HG03521 (cell line): ENCODE data around the gene TSPAN3.

Experiments
- ATAC-seq: cut with Tn5 transposase; IDR thresholded peaks from one replicate; pipeline ENCODE4 v1.9.1; 2021; ENCODE audit warnings: mild to moderate bottlenecking, moderate library complexity; ENCODE audit not compliant: unreplicated experiment

TSPAN3 gene

GRCh38 chr15:77012868-77013267 is 58.0 kb downstream of the TSPAN3 start:
- no peak for ATAC-seq

DNA sequence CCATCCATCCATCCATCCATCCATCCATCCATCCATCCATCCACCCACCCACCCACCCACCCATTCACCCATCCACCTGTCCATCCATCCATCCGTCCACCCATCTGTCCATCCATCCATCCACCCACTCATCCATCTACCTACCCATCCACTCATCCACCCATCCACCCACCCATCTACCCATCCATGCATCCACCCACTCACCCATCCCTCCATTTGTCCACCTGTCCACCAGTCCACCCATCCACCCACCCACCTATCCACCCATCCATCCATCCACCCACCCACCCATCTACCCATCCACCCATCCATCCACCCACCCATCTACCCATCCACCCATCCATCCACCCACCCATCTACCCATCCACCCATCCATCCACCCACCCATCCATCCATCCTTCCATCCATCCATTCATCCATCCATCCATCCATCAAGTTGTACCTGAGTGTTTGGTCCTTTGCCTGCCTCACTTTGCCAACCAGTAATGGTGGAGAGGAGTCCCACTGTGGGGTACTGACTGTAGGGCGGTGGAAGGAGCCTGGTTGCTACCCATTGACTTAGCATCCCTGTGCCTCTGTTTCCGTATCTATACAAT is 58.7 kb downstream of the TSPAN3 start:
- ATAC-seq = no peak

DNA sequence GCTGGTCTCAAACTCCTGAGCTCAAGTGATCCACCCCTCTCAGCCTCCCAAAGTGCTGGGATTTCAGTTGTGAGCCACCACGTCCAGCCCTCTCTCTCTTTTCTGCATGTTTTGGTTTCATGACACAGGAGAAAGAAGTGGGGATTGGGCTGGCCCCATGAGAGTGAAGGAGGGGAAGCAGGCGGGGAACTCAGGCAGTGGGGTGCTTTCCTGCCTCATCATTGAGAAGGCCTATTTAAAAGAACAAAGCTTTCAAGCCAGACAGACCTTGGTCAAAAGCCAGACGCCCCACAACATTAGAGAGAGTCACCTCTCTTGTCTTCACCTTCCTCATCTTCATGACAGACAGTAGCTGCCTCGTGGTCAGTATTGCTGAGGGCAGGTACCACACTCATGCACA is 60.1 kb downstream of the TSPAN3 start:
- ATAC-seq = no peak

DNA sequence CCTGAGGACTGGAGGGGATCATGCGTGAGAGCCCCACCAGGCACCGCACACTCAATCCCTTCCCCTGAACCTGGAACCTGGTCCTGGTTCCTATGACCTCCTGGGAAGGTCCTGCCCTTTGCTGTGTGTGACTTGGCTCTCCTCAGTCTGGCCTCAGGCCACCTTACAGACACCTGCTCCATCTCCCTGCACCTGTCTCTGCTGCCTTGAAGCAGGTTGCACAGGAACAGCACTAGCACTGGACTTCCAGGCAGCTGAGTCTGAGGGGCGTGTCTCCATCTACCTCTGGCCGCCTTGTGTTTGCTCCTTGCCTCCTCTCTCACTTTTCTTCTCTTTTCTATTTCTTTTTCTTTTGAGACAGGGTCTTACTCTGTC is 60.6 kb downstream of the TSPAN3 start:
- ATAC-seq = no peak

DNA sequence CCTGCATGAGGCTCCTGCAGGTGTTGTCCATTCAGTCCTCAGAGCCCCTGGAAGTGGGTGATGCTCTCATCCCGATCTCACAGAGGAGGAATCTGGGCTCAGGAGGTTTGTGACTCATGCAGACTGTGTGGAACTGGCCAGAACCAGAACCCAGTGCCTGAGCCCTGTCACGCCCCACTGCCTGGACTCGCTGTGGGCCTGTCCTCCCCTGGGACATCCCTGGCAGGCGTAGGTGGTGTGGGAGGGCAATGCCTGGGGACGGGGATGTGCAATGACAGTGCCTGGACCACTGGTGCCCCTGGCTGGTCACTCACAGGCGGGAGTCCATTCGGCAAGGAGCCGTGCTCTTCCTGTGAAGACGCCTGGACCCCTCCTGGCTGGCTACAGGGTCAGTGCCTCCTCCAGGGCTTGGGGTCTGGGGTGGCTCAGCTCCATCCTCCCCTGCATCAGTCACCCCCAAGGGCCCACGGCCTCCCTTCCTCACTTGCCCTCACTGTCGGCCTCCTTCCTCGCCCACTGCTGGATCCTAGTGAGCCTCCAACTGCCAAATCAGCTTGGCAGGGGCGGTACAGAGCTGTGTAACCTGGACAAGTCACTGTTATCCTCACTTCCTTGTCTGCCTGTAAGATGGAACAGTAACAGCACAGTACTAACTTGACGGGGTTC is 61.1 kb downstream of the TSPAN3 start:
- no peak for ATAC-seq

GRCh38 chr15:77009176-77009575 is 61.7 kb downstream of the TSPAN3 start:
- no peak for ATAC-seq

DNA sequence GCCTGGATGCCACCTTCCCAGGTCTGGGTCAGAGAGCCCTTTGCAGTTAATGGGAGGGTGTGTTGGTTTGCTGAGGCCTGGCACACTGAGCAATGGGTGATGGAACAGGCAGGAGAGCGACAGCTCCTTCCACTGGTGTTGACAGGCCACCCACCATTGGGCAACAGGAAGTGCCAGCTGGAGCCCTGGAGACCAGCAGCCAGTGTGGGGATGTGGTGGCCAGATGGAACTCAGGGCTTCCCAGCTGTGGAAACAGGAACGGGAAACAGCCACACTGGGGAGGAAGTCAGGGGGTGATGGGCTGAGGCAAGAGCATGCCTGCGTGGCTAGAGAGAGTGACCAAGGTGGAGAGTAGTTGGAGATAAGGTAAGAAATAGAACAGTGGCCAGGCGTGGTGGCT is 66.7 kb downstream of the TSPAN3 start:
- ATAC-seq = no peak

- no peak for ATAC-seq
These were observed 67.7 kb downstream of the TSPAN3 start for GRCh38 chr15:77002954-77003912.

GRCh38 chr15:77002436-77002835 is 68.5 kb downstream of the TSPAN3 start:
- no peak for ATAC-seq

- ATAC-seq = no peak
These were observed 68.9 kb downstream of the TSPAN3 start for GRCh38 chr15:77001966-77002365.

GRCh38 chr15:77001351-77001750 is 69.6 kb downstream of the TSPAN3 start:
- no peak for ATAC-seq

- ATAC-seq = no peak
These were observed 70.9 kb downstream of the TSPAN3 start for GRCh38 chr15:76999996-77000395.

DNA sequence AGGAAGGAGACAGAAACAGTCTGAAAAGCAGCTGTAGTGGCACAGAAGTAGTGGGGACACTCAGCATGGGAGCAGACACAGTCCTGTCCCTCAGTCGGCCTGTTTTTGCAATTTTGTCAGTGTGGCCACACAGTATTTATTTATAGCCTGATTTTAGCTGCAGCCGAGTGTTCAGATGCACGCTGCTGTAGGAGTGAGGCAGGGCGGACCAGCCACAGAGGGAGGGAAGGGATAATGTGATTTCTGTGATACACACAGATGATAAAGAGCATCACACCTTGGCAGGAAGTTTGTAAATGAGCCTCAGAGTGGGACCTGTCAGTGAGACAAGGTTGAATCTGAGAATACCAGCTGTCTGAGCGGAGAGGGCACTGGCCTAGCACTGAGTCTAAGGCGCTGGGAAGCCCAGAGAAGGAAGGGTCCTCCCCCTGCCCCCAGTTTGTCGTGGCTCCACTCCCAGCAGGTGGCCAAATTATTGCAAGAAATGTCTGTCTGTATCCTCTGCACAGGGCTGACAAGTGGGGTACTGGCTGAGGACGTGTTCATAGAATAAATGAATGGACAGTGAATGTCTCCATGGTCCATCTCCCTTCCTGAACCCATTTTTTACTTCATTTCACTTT is 72.1 kb downstream of the TSPAN3 start:
- ATAC-seq = no peak

- no peak for ATAC-seq
These were observed 74.1 kb downstream of the TSPAN3 start for GRCh38 chr15:76996526-76997401.

- ATAC-seq = no peak
These were observed 74.8 kb downstream of the TSPAN3 start for GRCh38 chr15:76996076-76996525.

DNA sequence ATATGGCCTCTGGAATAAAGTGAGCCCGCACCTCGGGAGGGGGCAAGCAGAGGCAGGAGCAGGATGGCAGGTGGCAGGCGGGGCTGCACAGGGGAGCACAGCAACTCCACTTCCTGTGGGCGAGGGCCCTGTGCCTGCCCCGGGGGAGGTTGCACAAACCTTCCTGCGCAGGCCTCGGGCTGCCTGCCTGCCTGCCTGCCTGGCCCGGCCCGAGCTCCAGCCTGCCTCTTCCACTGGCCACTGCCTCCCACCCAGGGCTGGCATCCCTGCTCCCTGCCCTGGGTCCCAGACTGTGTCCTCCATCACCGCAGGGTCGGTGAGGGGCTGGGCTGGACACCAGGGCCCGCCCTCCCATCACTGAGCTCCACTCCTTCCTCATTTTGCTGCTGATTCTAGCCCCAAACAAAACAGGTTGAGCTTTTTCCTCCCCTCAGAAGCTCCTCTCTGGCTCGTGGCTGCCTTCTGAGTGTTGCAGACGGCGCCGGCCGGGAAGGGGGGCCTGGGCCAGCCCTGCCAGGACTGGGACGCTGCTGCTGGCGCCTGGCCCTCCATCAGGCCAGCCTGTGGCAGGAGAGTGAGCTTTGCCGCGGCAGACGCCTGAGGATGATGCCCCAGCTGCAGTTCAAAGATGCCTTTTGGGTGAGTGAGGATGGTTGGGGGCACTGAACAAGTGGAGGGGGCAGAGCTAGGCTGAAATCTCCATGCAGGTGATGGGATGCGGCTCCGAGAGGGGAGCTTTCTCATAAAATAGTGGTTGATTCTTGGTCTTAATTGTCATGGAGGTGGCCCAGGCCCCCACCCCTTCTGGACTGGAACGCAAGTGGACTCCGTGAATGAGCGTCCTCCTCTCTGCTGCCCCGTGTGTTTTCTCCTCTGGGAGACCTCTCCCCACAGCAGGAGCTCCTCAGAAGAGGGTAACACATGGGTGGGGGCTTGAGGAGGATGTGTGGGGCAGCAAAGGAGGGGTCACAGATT is 75.7 kb downstream of the TSPAN3 start, which contains the start of gene PSTPIP1:
Gene PSTPIP1 (plus strand): TSS at position 156 of the 975 bp plus-strand sequence. CDS start 448 bp downstream, at position 604.
- peak; percentile 38 for ATAC-seq

GRCh38 chr15:76994496-76994895 is 76.4 kb downstream of the TSPAN3 start:
- ATAC-seq = no peak

DNA sequence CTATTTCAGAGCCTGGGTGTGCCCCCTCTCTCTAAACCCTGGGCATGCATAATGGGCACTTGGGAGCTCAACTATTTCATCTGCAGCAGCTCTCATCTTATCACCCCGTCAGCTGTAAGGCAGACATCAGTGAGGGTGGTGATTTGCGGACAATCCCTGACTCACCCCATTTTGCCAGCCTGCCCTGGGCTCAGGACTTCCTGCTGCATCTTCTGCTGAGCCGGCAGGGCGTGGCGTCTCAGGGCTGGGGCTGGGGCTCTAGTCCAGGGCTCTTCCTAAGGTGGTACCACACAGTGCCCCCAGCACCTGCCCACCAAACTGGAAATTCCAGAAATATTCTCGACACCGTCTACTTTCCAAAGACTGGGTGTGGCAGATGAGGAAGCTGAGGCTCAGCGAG is 76.9 kb downstream of the TSPAN3 start:
- ATAC-seq = no peak

- no peak for ATAC-seq
These were observed 77.7 kb downstream of the TSPAN3 start for GRCh38 chr15:76993114-76993725.
